Measurements from ENCODE around the gene CD300A.
"Not testable (repeated sequence)": the region's sequence is repeated elsewhere in the genome, so short reads cannot be mapped to it uniquely, and the experiment has no call there.

CD300A gene

GRCh38 chr17:74516561-74517328 is 50.3 kb downstream of the CD300A start:
- no peak for DNase-seq (ENCODE audit: low read depth in 2 of 2, low spot score in 1 of 2)

DNA sequence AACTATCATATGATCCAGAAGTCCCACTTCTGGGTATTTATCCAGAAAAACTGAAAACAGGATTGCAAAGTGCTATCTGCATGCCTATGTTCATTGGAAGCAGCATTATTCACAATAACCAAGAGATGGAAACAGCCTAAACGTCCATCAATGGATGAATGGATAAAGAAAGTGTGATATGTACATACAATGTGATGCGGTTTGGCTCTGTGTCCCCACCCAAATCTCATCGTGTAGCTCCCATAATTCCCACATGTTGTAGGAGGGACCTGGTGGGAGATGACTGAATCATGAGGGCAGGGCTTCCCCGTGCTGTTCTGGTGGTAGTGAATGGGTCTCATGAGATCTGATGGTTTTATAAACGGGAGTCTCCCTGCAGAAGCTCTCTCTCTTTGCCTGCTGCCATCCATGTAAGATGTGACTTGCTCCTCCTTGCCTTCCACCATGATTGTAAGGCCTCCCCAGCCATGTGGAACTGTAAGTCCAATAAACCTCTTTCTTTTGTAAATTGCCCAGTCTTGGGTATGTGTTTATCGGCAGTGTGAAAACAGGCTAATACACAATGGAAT is 52.1 kb downstream of the CD300A start:
- DNase-seq (ENCODE audit: low read depth in 2 of 2, low spot score in 1 of 2) = not testable (repeated sequence)

- DNase-seq (ENCODE audit: low read depth in 2 of 2, low spot score in 1 of 2) = no peak
Measured at GRCh38 chr17:74520016-74520434, 53.6 kb downstream of the CD300A start.

DNA sequence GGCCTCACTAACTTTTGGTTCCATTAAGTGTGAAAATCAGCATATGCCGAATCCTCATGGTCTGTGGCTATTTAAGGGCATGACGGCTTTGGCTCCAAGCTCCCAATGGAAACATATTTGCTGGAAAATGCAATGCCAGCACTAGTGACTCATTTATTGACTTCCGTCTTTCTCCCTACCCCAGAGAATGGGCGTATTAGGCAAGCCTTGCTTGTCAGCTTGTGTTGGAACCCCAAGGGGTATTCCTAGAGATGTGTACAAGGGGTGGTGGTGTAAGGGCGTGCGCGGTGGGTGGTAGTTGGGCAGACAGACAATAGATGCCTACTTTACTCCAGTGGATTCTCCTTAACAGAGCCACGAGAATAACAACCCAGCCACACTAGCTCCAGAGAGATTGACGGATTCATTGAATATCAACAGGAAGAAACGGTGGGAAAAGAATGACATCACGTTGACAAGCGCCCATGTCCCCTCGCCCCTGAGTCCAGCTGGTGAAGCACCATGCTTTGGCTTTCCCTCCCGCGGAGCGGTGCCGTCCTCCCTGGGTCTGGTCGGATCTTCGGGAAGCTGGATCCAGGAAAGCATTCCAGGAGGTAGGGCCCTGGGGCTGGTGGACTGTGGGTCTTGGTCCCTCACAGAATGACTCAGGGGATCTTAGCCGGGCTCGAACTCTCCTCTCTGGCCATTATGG is 54.5 kb downstream of the CD300A start:
- DNase-seq (ENCODE audit: low read depth in 2 of 2, low spot score in 1 of 2) = no peak

DNA sequence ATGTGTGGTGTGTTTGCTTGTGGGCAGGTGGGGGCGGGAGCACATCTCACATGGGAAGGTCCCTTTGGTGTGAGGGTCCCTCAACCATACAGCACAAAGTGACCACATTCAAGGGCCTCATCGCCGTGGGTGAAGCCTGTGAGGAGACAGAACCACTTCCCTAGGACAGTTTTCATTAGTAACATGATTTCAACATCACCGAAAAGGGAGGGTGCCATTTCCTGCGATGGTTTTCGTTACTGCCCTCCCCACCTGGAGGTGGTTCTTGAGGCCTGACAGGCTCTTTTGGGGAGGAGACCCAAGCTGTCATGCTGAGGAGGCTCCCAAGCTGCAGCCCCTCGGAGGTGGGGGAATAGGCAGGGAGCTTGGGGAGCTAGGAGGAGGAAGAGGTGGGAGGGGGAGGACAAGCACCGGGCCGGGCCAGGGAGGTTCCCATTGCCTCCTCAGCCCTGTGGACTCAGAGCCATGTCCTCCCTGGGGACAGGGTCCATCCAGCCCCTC is 55.3 kb downstream of the CD300A start:
- DNase-seq (ENCODE audit: low read depth in 2 of 2, low spot score in 1 of 2) = no peak

DNA sequence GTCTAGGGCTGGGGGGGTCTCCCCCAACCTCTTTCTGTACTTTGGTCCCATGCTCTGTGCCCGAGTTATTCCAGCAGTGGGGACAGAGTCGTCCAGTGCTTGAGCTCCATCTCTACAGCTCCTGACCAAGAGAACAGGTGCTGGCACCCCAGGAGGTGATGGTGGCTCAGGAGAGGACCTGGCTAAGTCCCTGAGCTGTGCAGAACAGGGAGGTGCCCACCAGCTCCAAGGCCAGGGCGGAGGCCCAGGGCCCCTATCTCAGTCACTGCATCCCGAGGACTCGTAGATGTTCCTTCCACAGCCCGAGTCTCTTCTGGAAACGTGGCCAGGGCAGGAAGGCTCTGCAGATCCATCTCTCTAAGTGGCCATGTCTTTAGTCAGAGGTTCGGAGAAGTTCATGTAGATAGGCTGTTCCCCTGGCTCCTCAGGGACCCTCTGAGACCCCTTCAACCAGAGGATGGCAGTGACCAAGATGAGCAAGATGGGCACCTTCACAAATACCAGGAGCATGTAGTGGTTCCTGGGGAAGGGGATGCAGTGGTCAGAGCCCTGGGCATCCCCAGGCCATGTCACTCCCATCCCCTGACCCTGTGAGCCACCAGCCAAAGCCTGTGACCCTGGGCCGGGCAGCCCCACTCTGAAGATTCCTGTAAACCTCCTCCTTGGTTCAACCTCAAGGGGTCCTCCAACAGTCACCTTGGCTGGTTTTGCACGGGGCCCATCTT is 56.1 kb downstream of the CD300A start:
- DNase-seq (ENCODE audit: low read depth in 2 of 2, low spot score in 1 of 2) = no peak

- DNase-seq (ENCODE audit: low read depth in 2 of 2, low spot score in 1 of 2) = no peak
Measured at GRCh38 chr17:74523308-74523707, 56.9 kb downstream of the CD300A start.

DNA sequence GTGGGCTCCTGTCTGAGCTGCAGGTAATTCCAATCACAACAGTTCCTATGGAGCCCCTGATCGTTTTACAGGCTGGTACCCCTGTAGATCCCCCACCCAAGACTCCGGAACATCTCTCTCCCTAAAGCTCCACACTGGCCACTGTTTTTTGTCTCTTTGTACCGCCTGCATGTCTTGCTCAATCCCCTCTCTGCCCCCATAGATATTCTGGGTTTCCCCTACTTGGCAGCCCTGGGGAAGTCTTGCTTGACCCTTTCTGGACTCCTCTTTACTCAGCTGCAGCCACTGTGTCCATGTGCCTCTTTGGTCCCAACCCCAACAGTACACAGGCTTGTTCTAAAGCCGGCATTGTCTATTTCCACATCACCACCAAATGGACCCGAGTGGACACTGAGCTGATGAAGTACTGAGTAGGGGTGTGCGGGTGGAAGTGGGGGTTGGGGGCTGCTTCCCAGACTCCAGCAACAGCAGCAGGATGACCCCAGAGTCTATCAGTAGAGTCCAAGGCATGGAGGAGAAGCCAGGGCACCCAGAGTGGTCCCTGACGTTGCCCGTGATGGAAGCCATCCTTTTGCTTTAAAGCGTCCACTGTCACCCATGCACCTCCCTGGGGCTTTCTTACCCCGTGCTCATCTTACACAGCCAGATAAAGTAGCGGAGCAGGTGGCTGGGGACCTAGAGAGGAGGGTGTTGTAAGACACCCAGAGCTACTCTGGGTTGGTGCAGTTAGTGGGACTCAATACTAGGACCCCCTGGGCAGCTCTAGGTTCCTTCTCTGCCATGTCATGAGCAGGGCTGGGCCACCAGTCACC is 58.4 kb downstream of the CD300A start:
- no peak for DNase-seq (ENCODE audit: low read depth in 2 of 2, low spot score in 1 of 2)

GRCh38 chr17:74525465-74525725 is 59.0 kb downstream of the CD300A start:
- DNase-seq (ENCODE audit: low read depth in 2 of 2, low spot score in 1 of 2) = no peak

DNA sequence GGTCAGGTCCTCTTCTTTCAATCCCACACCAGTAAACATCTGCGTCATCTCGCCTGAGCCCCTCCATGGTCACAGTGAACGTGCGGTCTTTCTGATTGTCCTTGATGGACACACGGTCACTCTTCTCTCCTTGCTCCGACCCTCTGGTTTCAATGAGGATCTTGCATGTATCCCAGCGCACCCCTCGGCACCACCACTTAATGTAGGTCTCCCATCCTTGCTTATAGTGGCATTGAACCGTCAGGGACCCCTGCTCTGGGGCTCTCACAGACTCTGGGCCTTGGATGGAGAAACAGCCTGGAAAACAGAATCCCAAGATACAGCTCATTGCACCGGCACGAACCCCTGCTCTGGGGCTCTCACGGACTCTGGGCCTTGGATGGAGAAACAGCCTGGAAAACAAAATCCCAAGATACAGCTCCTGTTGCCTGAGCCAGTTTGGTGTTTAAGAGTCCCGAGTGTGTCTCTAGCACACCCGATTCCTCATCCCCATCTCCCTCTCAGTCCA is 59.4 kb downstream of the CD300A start:
- no peak for DNase-seq (ENCODE audit: low read depth in 2 of 2, low spot score in 1 of 2)

DNA sequence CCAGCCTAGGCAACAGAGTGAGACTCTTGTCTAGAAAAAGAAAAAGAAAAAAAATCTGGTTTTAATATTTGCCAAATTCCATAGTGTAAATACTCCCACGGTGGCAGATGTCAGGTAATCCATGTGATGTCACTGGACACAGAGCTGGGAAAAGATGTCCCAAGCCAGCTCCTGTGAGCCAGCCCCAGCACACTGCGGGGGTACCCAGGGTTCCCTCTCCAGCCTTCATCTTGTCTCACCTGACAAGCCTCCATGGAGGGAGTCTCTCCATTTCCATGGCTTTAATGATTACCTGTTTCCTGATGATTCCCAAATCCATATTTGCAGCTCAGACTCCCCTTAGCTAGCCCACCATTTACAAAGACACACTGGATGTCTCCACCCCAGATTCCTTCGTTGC is 60.2 kb downstream of the CD300A start:
- no peak for DNase-seq (ENCODE audit: low read depth in 2 of 2, low spot score in 1 of 2)

DNA sequence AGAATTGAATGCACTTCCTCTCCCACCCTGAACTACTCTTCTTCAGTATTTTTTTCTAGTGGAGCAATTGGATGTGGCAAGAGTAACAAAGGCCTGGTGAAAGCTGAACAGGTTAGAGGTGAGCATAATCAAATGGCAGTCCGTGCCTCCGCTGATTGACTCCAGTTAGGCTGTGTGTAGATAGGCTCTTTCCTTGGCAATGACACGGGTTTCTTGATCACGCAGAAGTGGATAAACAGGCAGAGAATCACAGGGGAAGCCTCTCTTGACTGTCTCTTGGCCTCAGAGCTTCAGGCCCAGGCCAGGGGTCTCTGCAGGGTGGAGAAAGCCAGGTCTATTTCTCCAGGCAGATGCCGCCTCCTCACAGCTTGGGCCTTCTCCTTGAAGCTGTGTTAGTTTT is 60.6 kb downstream of the CD300A start:
- no peak for DNase-seq (ENCODE audit: low read depth in 2 of 2, low spot score in 1 of 2)

GRCh38 chr17:74527756-74528155 is 61.3 kb downstream of the CD300A start:
- DNase-seq (ENCODE audit: low read depth in 2 of 2, low spot score in 1 of 2) = no peak

GRCh38 chr17:74528491-74529199 is 62.2 kb downstream of the CD300A start:
- DNase-seq (ENCODE audit: low read depth in 2 of 2, low spot score in 1 of 2) = no peak

- DNase-seq (ENCODE audit: low read depth in 2 of 2, low spot score in 1 of 2) = no peak
Measured at GRCh38 chr17:74529243-74529642, 62.8 kb downstream of the CD300A start.

DNA sequence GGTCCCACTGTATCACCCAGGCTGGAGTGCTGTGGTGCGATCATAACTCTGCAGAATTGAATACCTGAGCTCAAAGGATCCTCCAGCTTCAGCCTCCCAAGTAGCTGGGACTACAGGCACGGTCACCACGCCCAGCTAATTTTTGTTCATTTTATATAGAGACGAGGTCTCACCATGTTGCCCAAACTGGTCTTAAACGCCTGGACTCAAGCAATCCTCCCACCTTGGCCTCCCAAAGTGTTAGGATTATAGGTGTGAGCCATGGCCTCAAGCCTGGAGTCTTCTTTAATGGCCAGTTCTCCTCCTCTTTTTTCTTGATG is 64.4 kb downstream of the CD300A start:
- DNase-seq (ENCODE audit: low read depth in 2 of 2, low spot score in 1 of 2) = no peak

DNA sequence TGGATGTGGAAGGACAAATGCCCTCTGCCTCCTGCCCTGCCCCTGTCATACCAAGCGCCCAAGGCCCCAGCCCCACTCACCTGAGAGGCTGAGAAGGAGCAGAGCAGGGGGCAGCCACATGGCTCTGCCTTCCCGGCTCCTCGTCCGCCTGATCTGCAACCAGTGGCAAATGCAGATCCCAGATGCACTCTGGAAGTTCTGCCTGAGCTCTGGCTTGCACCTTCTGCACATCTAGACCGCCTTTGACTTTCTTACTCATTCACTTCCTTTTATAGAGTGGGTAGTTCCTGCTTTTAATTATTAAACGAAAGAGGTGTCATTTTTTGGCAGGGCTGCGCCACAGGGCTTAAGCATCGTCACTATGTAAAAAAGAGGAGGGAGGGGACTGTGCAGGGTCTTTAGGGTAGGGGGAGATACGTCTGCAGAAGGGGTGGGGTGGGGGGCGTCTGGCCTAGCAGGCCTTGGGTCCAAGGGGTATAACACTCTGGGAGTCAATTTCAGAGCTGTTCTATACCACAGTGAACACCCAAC is 64.9 kb downstream of the CD300A start, which contains the start of gene CD300LB:
Gene CD300LB, minus strand, starts transcription at position 245 of the 531 bp plus-strand sequence. Its CDS starts 125 bp downstream, at position 120.
- DNase-seq (ENCODE audit: low read depth in 2 of 2, low spot score in 1 of 2) = no peak

- DNase-seq (ENCODE audit: low read depth in 2 of 2, low spot score in 1 of 2) = no peak
Measured at GRCh38 chr17:74532115-74532514, 65.7 kb downstream of the CD300A start.

All from stimulated activated CD8-positive, alpha-beta memory T cell treated with anti-CD3 and anti-CD28 coated beads, Interleukin-4, amount 100 ng/mL, for 1 hour (primary cell).